Testis (tissue), 2 donors: Measurements from ENCODE around the gene IFFO2.

Experiments
- CTCF ChIP-seq, 3 experiments: fragments of 450-650 bp in 2 of 3; fragments of 200-600 bp in 1 of 3; sonication (generic) in 1 of 3; IDR thresholded peaks; one replicate each; pipeline ENCODE4 v1.5.1; 2016 to 2019; ENCODE audit warnings: antibody characterized with exemption in 3 of 3, mild to moderate bottlenecking in 2 of 3, moderate library complexity in 1 of 3
- POLR2A ChIP-seq: fragments of 450-650 bp; IDR thresholded peaks from one replicate; pipeline ENCODE4 v1.6.1; 2017; ENCODE audit warnings: antibody characterized with exemption, mild to moderate bottlenecking, moderate library complexity

GRCh38 chr1:18962121-18962721 lies 5.7 kb upstream of the IFFO2 start:
- TF ChIP-seq CTCF (IDR thresholded peaks at IDR 0.05), result no peak
- no peak for TF ChIP-seq POLR2A
